Trophoblast cell (in vitro differentiated cells and primary cell): ENCODE data around the gene ERLIN1.
A peak's percentile ranks its signal among the peaks of the same experiment; 100 is the strongest.

Experiments
- DNase-seq, 2 donors: peaks; one replicate each; pipeline ENCODE4 v3.0.0-alpha.2; 2016
- H2AFZ ChIP-seq: 2 replicates; pipeline ENCODE4 v1.6.1; 2013; ENCODE audit warnings: low read length, moderate library complexity, mild to moderate bottlenecking; ENCODE audit not compliant: insufficient read depth, poor library complexity
- H2AK5ac ChIP-seq: 2 replicates; pipeline ENCODE4 v1.6.1; 2013; ENCODE audit warnings: mild to moderate bottlenecking, low read length
- H2BK120ac ChIP-seq: 2 replicates; pipeline ENCODE4 v1.6.1; 2013; ENCODE audit warnings: low read length, mild to moderate bottlenecking, moderate library complexity; ENCODE audit not compliant: insufficient read depth, poor library complexity
- H2BK12ac ChIP-seq: 2 replicates; pipeline ENCODE4 v1.6.1; 2013; ENCODE audit warnings: mild to moderate bottlenecking, low read length, moderate library complexity
- H2BK5ac ChIP-seq: 2 replicates; pipeline ENCODE4 v1.6.1; 2013; ENCODE audit warnings: low read length, low read depth, moderate library complexity, mild to moderate bottlenecking; ENCODE audit not compliant: poor library complexity
- H3K14ac ChIP-seq: 2 replicates; pipeline ENCODE4 v1.6.1; 2013; ENCODE audit warnings: mild to moderate bottlenecking, low read length
- H3K18ac ChIP-seq: 2 replicates; pipeline ENCODE4 v1.6.1; 2013; ENCODE audit warnings: mild to moderate bottlenecking, low read length
- H3K23ac ChIP-seq: 2 replicates; pipeline ENCODE4 v1.6.1; 2013; ENCODE audit warnings: low read length
- H3K27ac ChIP-seq: 2 replicates; pipeline ENCODE4 v1.5.1; 2013; ENCODE audit warnings: low read depth, mild to moderate bottlenecking, inconsistent platforms, low read length, moderate library complexity
- H3K27me3 ChIP-seq: 2 replicates; pipeline ENCODE4 v1.6.1; 2013; ENCODE audit warnings: inconsistent platforms, mild to moderate bottlenecking, low read length, moderate library complexity; ENCODE audit not compliant: insufficient read depth
- H3K36me3 ChIP-seq, 2 experiments: 1 replicate in 1 of 2; 2 replicates in 1 of 2; pipeline ENCODE4 v1.6.1; 2013; ENCODE audit warnings: low read length in 2 of 2, mild to moderate bottlenecking in 2 of 2, moderate library complexity in 1 of 2; ENCODE audit not compliant: insufficient read depth in 2 of 2, control insufficient read depth in 1 of 2
- H3K4ac ChIP-seq: 2 replicates; pipeline ENCODE4 v1.6.1; 2013; ENCODE audit warnings: low read depth, mild to moderate bottlenecking, low read length, moderate library complexity
- H3K4me1 ChIP-seq, 2 experiments: 1 replicate in 1 of 2; 2 replicates in 1 of 2; pipeline ENCODE4 v1.6.1; 2013; ENCODE audit warnings: low read length in 2 of 2, mild to moderate bottlenecking in 2 of 2, moderate library complexity in 1 of 2; ENCODE audit not compliant: insufficient read depth in 2 of 2, control insufficient read depth in 1 of 2
- H3K4me2 ChIP-seq: 2 replicates; pipeline ENCODE4 v1.6.1; 2013; ENCODE audit warnings: inconsistent platforms, mild to moderate bottlenecking, low read length, moderate library complexity
- H3K4me3 ChIP-seq: 2 replicates; pipeline ENCODE4 v1.5.1; 2013; ENCODE audit warnings: mild to moderate bottlenecking, low read depth, low read length, inconsistent platforms
- H3K79me1 ChIP-seq: one replicate; pipeline ENCODE4 v1.6.1; 2013; ENCODE audit warnings: low read length
- H3K79me2 ChIP-seq: 2 replicates; pipeline ENCODE4 v1.6.1; 2013; ENCODE audit warnings: low read length, mild to moderate bottlenecking; ENCODE audit not compliant: control insufficient read depth, insufficient read depth, poor library complexity
- H3K9ac ChIP-seq: 2 replicates; pipeline ENCODE4 v1.6.1; 2013; ENCODE audit warnings: mild to moderate bottlenecking, low read length
- H3K9me3 ChIP-seq: 2 replicates; pipeline ENCODE4 v1.6.1; 2013; ENCODE audit warnings: low read depth, mild to moderate bottlenecking, control low read depth, inconsistent platforms, low read length; ENCODE audit not compliant: insufficient read depth
- H4K12ac ChIP-seq: 2 replicates; pipeline ENCODE4 v1.6.1; 2013; ENCODE audit warnings: low read depth, mild to moderate bottlenecking, low read length, moderate library complexity
- H4K8ac ChIP-seq: 2 replicates; pipeline ENCODE4 v1.6.1; 2013; ENCODE audit warnings: low read depth, mild to moderate bottlenecking, low read length, moderate library complexity
- H4K91ac ChIP-seq: one replicate; pipeline ENCODE4 v1.6.1; 2013; ENCODE audit warnings: low read depth, mild to moderate bottlenecking, low read length, moderate library complexity
- WGBS: extraction: QIAGEN DNeasy Blood & Tissue Kit; methylation state at CpG from one replicate; pipeline ENCODE4 v1.1.7; 2013; ENCODE audit warnings: missing lambda C conversion rate; ENCODE audit not compliant: insufficient read length, insufficient coverage; ENCODE audit errors: extremely low coverage; 5-methylcytosine and 5-hydroxymethylcytosine counted together

ERLIN1 gene

GRCh38 chr10:100141446-100142087 lies 44.3 kb downstream of the ERLIN1 start:
- Histone ChIP-seq H3K27ac (no peak overlapping the region), H2AFZ (no peak overlapping the region), H3K18ac (no peak overlapping the region), H3K4ac (no peak overlapping the region), H3K23ac (no peak overlapping the region), H2BK120ac (no peak overlapping the region), H2BK5ac (no peak overlapping the region), H2BK12ac (no peak overlapping the region), H3K36me3 (no peaks in the 10 kb centered on the region), H3K4me1 (no peaks in the 10 kb centered on the region), H3K4me2 (no peak overlapping the region), H3K79me1 (no peaks in the 10 kb centered on the region), H3K9ac (no peak overlapping the region), H4K8ac (no peak overlapping the region), H3K27me3 (no peaks in the 10 kb centered on the region), H4K12ac (no peak overlapping the region), H3K79me2 (no peaks in the 10 kb centered on the region), H2AK5ac (no peak overlapping the region), H4K91ac (no peak overlapping the region), H3K14ac (no peak overlapping the region), H3K9me3 (no peaks in the 10 kb centered on the region), H3K4me3 (no peak overlapping the region)
- WGBS, result no CpG with 5 or more reads among the region's 5 CpGs
- DNase-seq, result no peak

- no CpG with 5 or more reads among the region's 4 CpGs for WGBS
Measured at GRCh38 chr10:100140070-100140469, 45.8 kb downstream of the ERLIN1 start.

GRCh38 chr10:100138921-100139496 lies 46.8 kb downstream of the ERLIN1 start:
- no peak overlapping the region for H3K14ac ChIP-seq
- no CpG with 5 or more reads among the region's 7 CpGs for WGBS

More at GRCh38 chr10:100140070-100140469, 45.8 kb downstream of the ERLIN1 start:
- no peak overlapping the region for H2BK5ac ChIP-seq
- no peaks in the 10 kb centered on the region for H3K79me1 ChIP-seq
- H2BK12ac ChIP-seq, result no peak overlapping the region
- H3K18ac ChIP-seq, result no peak overlapping the region
- H2AK5ac ChIP-seq, result no peak overlapping the region
- H2BK120ac ChIP-seq, result no peak overlapping the region
- H3K27ac ChIP-seq, result no peak overlapping the region
- no peak overlapping the region for H3K9ac ChIP-seq
- H3K4me1 ChIP-seq, result no peaks in the 10 kb centered on the region
- no peak overlapping the region for H4K8ac ChIP-seq
- H3K4me2 ChIP-seq, result no peak overlapping the region
- no peak overlapping the region for H3K4ac ChIP-seq
- no peaks in the 10 kb centered on the region for H3K27me3 ChIP-seq
- H3K79me2 ChIP-seq, result no peaks in the 10 kb centered on the region
- no peaks in the 10 kb centered on the region for H3K36me3 ChIP-seq
- H3K14ac ChIP-seq, result no peak overlapping the region
- H4K12ac ChIP-seq, result no peak overlapping the region
- H2AFZ ChIP-seq, result no peak overlapping the region
- no peak overlapping the region for H3K23ac ChIP-seq
- H4K91ac ChIP-seq, result no peak overlapping the region
- H3K4me3 ChIP-seq, result no peak overlapping the region
- no peaks in the 10 kb centered on the region for H3K9me3 ChIP-seq
- peak in 1 of 2 donors; percentile 55 for DNase-seq

GRCh38 chr10:100135486-100135885 lies 50.3 kb downstream of the ERLIN1 start:
- no peak overlapping the region for H4K12ac ChIP-seq
- H3K79me1 ChIP-seq, result no peaks in the 10 kb centered on the region
- no peak overlapping the region for H3K14ac ChIP-seq
- no peak overlapping the region for H3K9ac ChIP-seq
- no peak overlapping the region for H4K8ac ChIP-seq
- no peaks in the 10 kb centered on the region for H3K79me2 ChIP-seq
- H2AK5ac ChIP-seq, result no peak overlapping the region
- H3K4ac ChIP-seq, result no peak overlapping the region
- H3K23ac ChIP-seq, result no peak overlapping the region
- H2BK12ac ChIP-seq, result no peak overlapping the region
- H2BK120ac ChIP-seq, result no peak overlapping the region
- no peaks in the 10 kb centered on the region for H3K4me1 ChIP-seq
- H3K27ac ChIP-seq, result no peak overlapping the region
- no peak overlapping the region for H4K91ac ChIP-seq
- H3K18ac ChIP-seq, result no peak overlapping the region
- no peak overlapping the region for H2BK5ac ChIP-seq
- DNase-seq, result peak; percentile 25 to 82
- H3K36me3 ChIP-seq, result no peaks in the 10 kb centered on the region
- H2AFZ ChIP-seq, result no peak overlapping the region
- no peak overlapping the region for H3K4me2 ChIP-seq
- H3K9me3 ChIP-seq, result peaks cover 2% of the 10 kb centered on the region
- no peak overlapping the region for H3K4me3 ChIP-seq
- no peaks in the 10 kb centered on the region for H3K27me3 ChIP-seq

More at GRCh38 chr10:100138921-100139496, 46.8 kb downstream of the ERLIN1 start:
- Histone ChIP-seq H3K36me3 (no peaks in the 10 kb centered on the region), H4K12ac (no peak overlapping the region), H2AFZ (no peak overlapping the region), H3K79me2 (no peaks in the 10 kb centered on the region), H3K18ac (no peak overlapping the region), H2BK120ac (no peak overlapping the region), H3K4me2 (no peak overlapping the region), H2BK12ac (no peak overlapping the region), H2BK5ac (no peak overlapping the region), H3K4ac (no peak overlapping the region), H3K27me3 (no peaks in the 10 kb centered on the region), H3K79me1 (no peaks in the 10 kb centered on the region), H3K9ac (no peak overlapping the region), H4K8ac (no peak overlapping the region), H3K9me3 (no peaks in the 10 kb centered on the region), H3K4me1 (no peaks in the 10 kb centered on the region), H4K91ac (no peak overlapping the region), H3K4me3 (no peak overlapping the region), H2AK5ac (no peak overlapping the region), H3K23ac (no peak overlapping the region), H3K27ac (no peak overlapping the region)
- DNase-seq, result no peak
